IgD-negative memory B cell (primary cell): Measurements from ENCODE around the gene CPAMD8. TPM values are rescaled to one million over a fixed set of nuclear protein-coding genes. Genes with fewer than 3 reads are reported as not detected.
"Not testable (repeated sequence)": the region's sequence is repeated elsewhere in the genome, so short reads cannot be mapped to it uniquely, and the experiment has no call there.

ENCODE experiments used
- H3K27ac Mint-ChIP-seq, 3 donors: one replicate each; pipeline ENCODE4 v1.8.0; 2020 to 2022; ENCODE audit warnings: mild to moderate bottlenecking in 3 of 3, mixed read lengths in 3 of 3, moderate library complexity in 1 of 3
- H3K27me3 Mint-ChIP-seq: one replicate; pipeline ENCODE4 v1.8.0; 2021; ENCODE audit warnings: mixed read lengths
- H3K36me3 Mint-ChIP-seq: one replicate; pipeline ENCODE4 v1.8.0; 2020; ENCODE audit warnings: mild to moderate bottlenecking, mixed read lengths
- H3K4me1 Mint-ChIP-seq, 3 donors: one replicate each; pipeline ENCODE4 v1.8.0; 2020 to 2022; ENCODE audit warnings: mixed read lengths in 3 of 3, mild to moderate bottlenecking in 1 of 3
- H3K4me3 Mint-ChIP-seq, 4 donors: one replicate each; pipeline ENCODE4 v1.8.0; 2020 to 2022; ENCODE audit warnings: mild to moderate bottlenecking in 4 of 4, mixed read lengths in 4 of 4, moderate library complexity in 3 of 4
- H3K9me3 Mint-ChIP-seq, 3 donors: one replicate each; pipeline ENCODE4 v1.8.0; 2020 to 2021; ENCODE audit warnings: mixed read lengths in 3 of 3, mild to moderate bottlenecking in 1 of 3
- polyA plus RNA-seq: library from polyadenylated mRNA; unstranded; fragments of 300-500 nt; fragmentation: Illumina TruSeq; gene quantifications from one replicate; pipeline ENCODE4 v1.2.3, GENCODE V29; 2021

CPAMD8 gene
- polyA plus RNA-seq, 1 donor from 2014 or later: 5.1 TPM

DNA sequence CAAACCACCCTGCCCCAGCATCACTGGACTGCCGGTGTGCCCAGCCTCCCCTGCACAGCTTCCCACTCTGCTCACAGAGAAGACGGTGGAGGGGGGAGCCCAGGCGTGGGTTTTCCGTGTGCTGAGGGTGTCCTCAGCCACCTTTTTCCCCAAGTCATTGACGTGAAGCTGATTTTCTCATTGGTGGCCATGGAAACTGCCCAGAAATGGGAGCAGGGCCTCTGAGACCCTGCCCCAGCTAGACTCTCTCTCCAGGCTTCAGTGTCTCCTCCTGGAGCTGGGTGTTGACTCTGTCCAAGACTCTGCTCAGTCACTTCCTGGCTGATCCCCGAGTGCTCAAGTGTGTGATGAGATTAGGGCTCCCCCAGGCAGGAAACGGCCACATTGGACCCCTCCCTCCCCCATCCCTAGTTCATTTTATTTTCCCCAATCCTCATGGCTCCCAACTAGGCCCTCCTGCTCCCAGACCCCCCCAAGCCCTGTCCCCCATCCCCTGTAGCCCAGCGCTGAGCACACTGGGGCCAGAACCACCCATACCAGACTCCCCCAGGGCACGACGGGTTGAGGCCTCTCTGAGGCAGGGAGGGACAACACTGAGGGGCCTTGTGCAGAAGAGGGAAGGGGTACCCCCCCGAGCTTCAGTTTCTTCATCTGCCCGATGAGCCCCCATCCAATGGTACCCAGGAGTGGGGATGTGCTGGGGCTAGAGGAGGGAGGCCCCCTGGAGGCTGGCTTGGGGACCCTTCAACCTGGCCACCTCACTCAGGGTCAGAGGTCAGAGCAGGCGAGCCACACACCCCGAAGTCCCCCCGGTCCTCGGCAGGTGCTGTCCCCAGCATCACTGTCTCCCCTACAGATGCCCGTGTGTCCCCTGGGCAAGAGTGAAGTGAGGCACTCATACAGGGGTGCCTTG, 139.0 kb downstream of the CPAMD8 start:
- peak overlapping the region in 1 of 3 donors; percentile 50 for H3K27ac Mint-ChIP-seq

DNA sequence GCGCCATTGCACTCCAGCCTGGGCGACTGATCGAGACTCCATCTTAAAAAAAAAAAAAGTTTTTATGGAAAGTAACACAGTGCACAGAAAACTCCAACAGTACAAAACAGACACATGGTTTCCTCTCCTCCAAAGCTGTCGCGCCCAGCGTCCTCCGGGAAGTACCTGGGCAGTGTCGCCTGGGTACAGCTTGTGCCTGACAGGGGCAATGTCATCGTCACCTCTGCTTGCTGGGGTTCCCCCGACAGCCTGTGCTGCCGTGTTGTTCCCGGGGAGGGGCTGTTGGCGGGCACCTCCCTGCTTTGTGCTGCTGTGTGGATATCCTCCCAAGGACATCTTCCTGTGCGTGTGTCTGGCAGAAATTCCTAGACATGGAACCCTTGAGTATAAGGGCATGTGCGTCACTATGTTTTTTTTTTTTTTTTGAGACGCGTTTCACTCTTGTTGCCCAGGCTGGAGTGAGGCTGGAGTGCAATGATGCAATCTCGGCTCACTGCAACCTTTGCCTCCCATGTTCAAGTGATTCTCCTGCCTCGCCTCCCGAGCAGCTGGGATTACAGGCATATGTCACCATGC, 140.2 kb downstream of the CPAMD8 start:
- H3K36me3 Mint-ChIP-seq: peaks cover 5% of the 10 kb centered on the region
- H3K9me3 Mint-ChIP-seq: peaks cover 8 to 15% (median 14%) of the 10 kb centered on the region in 3 donors
- H3K4me1 Mint-ChIP-seq: peaks cover 9 to 10% (median 9%) of the 10 kb centered on the region in 3 donors
- peaks cover 3% of the 10 kb centered on the region for H3K27me3 Mint-ChIP-seq
- H3K4me3 Mint-ChIP-seq: no peak overlapping the region
- peak overlapping the region in 1 of 3 donors; percentile 50 for H3K27ac Mint-ChIP-seq

More for the DNA sequence above, 139.0 kb downstream of the CPAMD8 start:
- peaks cover 3% of the 10 kb centered on the region for H3K27me3 Mint-ChIP-seq
- peaks cover 3% of the 10 kb centered on the region for H3K36me3 Mint-ChIP-seq
- peaks cover 4 to 7% (median 5%) of the 10 kb centered on the region in 3 donors for H3K9me3 Mint-ChIP-seq
- H3K4me3 Mint-ChIP-seq: no peak overlapping the region
- H3K4me1 Mint-ChIP-seq: peaks cover 6 to 15% (median 15%) of the 10 kb centered on the region in 3 donors

DNA sequence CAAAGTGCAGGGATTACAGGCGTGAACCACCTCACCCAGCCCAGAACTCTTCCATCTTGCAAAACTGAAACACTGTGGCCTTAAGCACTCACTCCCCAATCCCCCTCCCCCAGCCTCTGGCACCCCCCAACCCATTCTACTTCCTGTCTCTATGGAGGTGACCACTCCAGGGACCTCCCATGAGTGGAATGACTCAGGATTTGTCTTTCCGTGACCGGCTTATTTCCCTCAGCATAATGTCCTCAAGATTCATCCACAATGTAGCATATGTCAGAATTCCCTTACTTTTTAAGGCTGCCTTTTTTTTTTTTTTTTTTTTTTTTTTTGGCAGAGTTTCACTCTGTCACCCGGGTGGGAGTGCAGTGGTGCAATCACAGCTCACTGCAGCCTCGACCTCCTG, 141.4 kb downstream of the CPAMD8 start:
- peaks cover 4 to 10% (median 5%) of the 10 kb centered on the region in 3 donors for H3K4me1 Mint-ChIP-seq
- H3K4me3 Mint-ChIP-seq: peak overlapping the region in 1 of 4 donors; percentile 68
- H3K27me3 Mint-ChIP-seq: peaks cover 3% of the 10 kb centered on the region
- H3K9me3 Mint-ChIP-seq: peaks cover 8 to 23% (median 17%) of the 10 kb centered on the region in 3 donors
- peaks cover 9% of the 10 kb centered on the region for H3K36me3 Mint-ChIP-seq
- no peak overlapping the region for H3K27ac Mint-ChIP-seq

DNA sequence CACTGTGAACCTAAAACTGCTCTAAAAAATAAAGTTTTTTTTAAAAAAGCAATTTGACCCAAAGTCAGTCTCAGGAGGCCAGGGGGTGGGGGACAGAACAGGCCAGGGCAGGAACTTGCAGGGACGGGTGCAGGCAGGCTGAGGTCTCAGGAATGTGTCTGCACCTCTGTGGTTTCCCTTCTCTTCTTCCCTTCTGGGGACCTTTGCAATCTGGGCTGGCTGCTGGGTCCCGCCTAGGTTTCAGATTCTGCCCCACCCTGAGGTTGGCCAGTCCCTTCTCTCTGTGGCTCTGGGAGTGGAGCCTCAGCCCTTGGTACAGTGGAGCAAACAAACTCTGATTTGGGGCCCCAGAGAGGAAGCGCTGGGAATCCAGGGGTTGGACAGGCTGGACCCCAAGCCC, 143.1 kb downstream of the CPAMD8 start:
- Mint-ChIP-seq H3K27ac (no peak overlapping the region), H3K9me3 (peaks cover 8 to 25% (median 17%) of the 10 kb centered on the region in 3 donors), H3K36me3 (peaks cover 13% of the 10 kb centered on the region), H3K4me3 (peak overlapping the region in 1 of 4 donors; percentile 27), H3K4me1 (peaks cover 4 to 5% (median 4%) of the 10 kb centered on the region in 3 donors), H3K27me3 (no peaks in the 10 kb centered on the region)

DNA sequence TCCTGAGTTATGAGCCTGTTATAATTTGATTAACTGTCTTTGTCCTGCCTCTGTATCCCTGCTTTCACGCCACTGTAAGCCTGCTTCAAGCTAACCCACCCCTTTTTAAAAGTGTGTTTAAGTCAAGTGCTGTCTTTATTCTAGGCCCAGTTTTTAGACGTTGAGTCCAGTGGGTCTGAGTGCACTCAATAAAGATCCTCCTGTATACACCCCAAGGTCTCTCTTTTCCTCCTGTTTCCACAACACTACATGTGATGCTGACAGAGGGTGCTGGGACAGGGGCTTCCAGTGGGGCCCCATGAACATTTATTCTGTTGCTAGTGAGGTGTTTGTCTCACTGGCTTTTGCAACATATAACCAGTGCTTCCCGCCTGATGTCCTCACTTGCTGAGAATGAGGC, 144.5 kb downstream of the CPAMD8 start:
- H3K27ac Mint-ChIP-seq: peak overlapping the region in 1 of 3 donors; percentile 23
- H3K36me3 Mint-ChIP-seq: peaks cover 13% of the 10 kb centered on the region
- H3K27me3 Mint-ChIP-seq: no peaks in the 10 kb centered on the region
- H3K4me1 Mint-ChIP-seq: peaks cover 3 to 4% (median 4%) of the 10 kb centered on the region in 3 donors
- peaks cover 8 to 25% (median 17%) of the 10 kb centered on the region in 3 donors for H3K9me3 Mint-ChIP-seq
- H3K4me3 Mint-ChIP-seq: no peak overlapping the region

DNA sequence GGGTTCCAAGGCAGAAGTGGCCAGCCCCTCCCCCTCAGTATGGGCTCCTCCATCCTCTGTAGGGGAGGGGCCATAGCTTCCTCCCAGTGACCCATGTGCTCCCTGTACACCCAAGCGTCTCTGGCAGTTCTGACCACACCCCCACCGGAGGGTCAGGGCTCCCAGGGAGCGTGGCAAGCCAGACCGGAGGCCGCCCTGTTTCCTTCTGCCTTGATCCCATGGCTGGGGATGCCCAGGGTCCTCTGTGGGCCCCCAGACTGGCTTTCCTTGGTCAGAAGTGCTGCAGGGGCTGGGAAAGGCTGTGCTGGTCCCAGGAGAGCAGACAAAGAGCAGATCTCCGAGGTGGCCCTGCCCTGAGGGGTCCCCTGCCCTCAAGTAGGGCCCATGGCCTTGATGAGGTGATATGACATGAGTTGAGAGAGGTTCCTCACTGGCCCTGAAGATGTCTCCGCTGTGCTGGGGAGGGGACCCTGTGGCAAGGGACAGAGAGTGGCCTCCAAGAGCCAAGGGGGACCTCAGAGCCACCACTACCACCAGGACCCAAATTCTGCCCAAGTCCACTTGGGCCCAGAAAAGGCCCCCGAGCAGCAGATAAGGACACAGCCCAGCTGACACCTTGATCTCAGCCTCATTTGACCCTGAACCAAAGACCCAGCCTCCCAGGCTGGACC, 145.6 kb downstream of the CPAMD8 start:
- H3K4me3 Mint-ChIP-seq: peak overlapping the region in 1 of 4 donors; percentile 49
- peaks cover 13% of the 10 kb centered on the region for H3K36me3 Mint-ChIP-seq
- no peak overlapping the region for H3K27ac Mint-ChIP-seq
- peaks cover 8 to 25% (median 17%) of the 10 kb centered on the region in 3 donors for H3K9me3 Mint-ChIP-seq
- peaks cover 4 to 5% (median 4%) of the 10 kb centered on the region in 3 donors for H3K4me1 Mint-ChIP-seq
- H3K27me3 Mint-ChIP-seq: no peaks in the 10 kb centered on the region

DNA sequence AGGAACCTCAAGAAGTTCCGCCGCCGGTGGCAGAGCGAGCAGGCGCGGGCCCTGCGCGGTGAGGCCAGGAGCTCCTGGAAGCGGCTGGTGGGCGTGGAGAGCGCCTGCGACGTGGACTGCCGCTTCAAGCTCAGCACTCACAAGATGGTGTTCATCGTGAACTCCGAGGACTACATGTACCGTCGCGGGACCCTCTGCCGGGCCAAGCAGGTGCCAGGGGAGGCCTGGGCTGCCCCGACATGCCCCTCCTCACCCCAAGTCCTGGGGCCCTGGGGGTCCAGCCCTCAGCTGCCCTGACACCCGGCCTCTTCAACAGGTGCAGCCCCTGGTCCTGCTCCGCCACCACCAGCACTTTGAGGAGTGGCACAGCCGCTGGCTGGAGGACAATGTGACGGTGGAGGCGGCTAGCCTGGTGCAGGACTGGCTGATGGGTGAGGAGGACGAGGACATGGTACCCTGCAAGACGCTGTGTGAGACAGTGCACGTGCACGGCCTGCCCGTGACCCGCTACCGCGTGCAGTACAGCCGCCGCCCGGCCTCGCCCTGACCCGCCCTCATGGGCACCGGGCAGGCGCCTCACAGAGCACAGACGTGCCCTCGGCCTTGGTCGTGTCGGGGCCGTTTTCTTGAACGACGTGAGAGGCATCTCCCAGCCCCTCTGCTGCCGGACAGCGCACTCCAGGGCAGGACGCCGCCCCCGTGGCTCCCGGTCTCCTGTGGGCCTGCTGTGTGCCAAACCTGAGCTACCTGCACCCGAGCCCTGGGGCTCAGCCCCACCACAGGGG, 148.2 kb downstream of the CPAMD8 start:
- H3K27ac Mint-ChIP-seq: no peak overlapping the region
- H3K4me3 Mint-ChIP-seq: peak overlapping the region in 2 of 4 donors; percentile 33 to 45
- peaks cover 4 to 22% (median 16%) of the 10 kb centered on the region in 3 donors for H3K4me1 Mint-ChIP-seq
- peaks cover 8 to 24% (median 23%) of the 10 kb centered on the region in 3 donors for H3K9me3 Mint-ChIP-seq
- no peaks in the 10 kb centered on the region for H3K27me3 Mint-ChIP-seq
- H3K36me3 Mint-ChIP-seq: peaks cover 22% of the 10 kb centered on the region

DNA sequence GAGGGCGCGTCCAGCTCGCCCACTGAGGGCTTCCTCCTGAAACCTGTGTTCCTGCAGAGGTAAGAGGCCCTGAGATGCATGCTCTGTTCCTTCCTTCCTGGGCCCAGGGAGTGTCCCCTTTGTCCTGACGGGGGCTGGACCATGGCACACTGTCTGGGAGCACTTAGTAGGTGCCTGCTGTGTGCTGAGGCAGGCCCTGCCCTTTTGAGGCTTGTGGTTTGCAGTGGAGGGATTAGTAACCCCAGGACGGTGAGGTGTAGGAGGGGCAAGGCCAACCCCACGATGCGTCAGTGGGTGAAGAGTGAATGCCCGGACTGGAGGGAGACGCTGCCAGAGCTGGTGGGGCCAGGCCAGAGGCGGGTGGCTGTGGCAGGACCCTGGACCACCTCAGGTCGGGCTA, 149.0 kb downstream of the CPAMD8 start:
- H3K4me1 Mint-ChIP-seq: peaks cover 4 to 19% (median 16%) of the 10 kb centered on the region in 3 donors
- no peak overlapping the region for H3K27ac Mint-ChIP-seq
- no peak overlapping the region for H3K4me3 Mint-ChIP-seq
- peaks cover 4 to 18% (median 18%) of the 10 kb centered on the region in 3 donors for H3K9me3 Mint-ChIP-seq
- no peaks in the 10 kb centered on the region for H3K27me3 Mint-ChIP-seq
- peaks cover 19% of the 10 kb centered on the region for H3K36me3 Mint-ChIP-seq

DNA sequence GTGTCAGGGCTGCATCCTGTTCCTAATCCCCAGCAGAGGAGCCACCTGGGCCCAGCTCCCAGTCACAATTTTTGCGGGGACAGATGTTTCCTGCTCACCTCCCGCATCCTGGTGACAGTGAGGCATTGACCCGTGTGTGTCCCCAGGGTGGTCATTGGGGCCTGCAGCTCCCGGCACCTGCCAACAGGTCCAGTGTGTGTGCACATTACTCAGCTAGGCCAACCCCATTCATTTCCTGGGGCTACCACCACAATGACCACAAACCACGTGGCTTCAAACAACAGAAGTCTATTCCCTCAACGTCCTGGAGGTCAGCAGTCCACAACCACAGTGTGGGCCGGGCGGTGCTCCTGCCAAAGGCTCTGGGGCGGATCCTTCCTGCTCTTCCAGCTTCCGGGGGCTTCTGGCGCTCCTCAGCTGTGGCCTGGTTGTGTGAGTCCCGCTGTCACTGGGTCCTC, 149.7 kb downstream of the CPAMD8 start:
- Mint-ChIP-seq H3K27ac (peak overlapping the region in 1 of 3 donors; percentile 62), H3K36me3 (peaks cover 19% of the 10 kb centered on the region), H3K27me3 (no peaks in the 10 kb centered on the region), H3K4me3 (peak overlapping the region in 1 of 4 donors; percentile 23), H3K9me3 (peaks cover 0 to 11% (median 11%) of the 10 kb centered on the region in 3 donors), H3K4me1 (peaks cover under 1 to 19% (median 16%) of the 10 kb centered on the region in 3 donors)

DNA sequence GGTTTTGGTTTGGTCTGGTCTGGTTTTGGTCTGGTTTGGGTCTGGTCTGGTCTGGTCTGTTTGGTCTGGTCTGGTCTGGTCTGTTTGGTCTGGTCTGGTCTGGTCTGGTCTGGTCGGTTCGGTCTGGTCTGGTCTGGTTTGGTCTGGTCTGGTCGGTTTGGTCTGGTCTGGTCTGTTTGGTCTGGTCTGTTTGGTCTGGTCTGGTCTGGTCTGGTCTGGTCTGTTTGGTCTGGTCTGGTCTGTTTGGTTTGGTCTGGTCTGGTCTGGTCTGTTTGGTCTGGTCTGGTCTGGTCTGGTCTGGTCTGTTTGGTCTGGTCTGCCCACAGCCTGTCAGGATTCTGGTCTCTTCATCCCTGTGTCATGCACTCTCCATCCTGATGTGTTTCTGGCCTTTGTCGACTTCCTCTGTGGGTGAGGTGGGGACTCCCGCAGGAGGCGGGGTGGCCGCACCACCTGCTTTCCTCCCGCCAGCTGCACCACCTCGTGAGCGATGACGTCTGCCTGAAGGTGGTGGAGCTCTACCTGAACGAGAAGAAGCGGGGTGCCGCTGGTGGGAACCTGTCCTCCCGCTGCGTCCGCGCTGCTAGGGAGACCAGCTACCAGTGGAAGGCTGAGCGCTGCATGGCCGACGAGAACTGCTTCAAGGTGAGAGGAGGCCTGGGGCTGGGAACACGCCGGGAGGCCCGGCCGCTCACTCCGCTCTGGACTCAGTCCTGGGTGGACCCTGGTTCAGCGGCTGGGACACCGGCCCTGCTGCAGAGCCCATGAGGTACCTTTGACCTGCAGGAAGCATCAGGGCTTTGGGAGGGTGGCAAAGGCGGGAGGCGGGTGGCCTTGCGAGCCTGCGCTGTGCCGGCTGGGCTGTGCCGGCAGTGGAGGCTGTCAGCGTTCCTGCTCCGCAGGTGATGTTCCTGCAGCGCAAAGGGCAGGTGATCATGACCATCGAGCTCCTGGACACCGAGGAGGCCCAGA, 150.7 kb downstream of the CPAMD8 start:
- Mint-ChIP-seq H3K36me3 (peaks cover 18% of the 10 kb centered on the region), H3K9me3 (peaks cover 0 to 9% (median 6%) of the 10 kb centered on the region in 3 donors), H3K4me3 (peak overlapping the region in 2 of 4 donors; percentile 62 to 82), H3K27me3 (no peaks in the 10 kb centered on the region), H3K27ac (peak overlapping the region; percentile 71 to 92 (median 91)), H3K4me1 (peaks cover 0 to 19% (median 16%) of the 10 kb centered on the region in 3 donors)

DNA sequence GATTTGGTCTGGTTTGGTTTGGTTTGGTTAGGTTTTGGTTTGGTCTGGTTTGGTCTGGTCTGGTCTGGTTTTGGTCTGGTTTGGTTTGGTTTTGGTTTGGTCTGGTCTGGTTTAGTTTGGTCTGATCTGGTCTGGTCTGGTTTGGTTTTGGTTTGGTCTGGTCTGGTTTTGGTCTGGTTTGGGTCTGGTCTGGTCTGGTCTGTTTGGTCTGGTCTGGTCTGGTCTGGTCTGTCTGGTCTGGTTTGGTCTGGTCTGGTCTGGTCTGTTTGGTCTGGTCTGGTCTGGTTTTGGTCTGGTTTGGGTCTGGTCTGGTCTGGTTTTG, 151.7 kb downstream of the CPAMD8 start:
- H3K27me3 Mint-ChIP-seq, H3K9me3 Mint-ChIP-seq: not testable (repeated sequence)
- H3K4me3 Mint-ChIP-seq: peak overlapping the region in 1 of 4 donors; percentile 91
- H3K36me3 Mint-ChIP-seq: peaks cover 12% of the 10 kb centered on the region
- H3K4me1 Mint-ChIP-seq: peaks cover 0 to 19% (median 14%) of the 10 kb centered on the region in 3 donors
- peak overlapping the region in 2 of 3 donors; percentile 6 to 97 for H3K27ac Mint-ChIP-seq

DNA sequence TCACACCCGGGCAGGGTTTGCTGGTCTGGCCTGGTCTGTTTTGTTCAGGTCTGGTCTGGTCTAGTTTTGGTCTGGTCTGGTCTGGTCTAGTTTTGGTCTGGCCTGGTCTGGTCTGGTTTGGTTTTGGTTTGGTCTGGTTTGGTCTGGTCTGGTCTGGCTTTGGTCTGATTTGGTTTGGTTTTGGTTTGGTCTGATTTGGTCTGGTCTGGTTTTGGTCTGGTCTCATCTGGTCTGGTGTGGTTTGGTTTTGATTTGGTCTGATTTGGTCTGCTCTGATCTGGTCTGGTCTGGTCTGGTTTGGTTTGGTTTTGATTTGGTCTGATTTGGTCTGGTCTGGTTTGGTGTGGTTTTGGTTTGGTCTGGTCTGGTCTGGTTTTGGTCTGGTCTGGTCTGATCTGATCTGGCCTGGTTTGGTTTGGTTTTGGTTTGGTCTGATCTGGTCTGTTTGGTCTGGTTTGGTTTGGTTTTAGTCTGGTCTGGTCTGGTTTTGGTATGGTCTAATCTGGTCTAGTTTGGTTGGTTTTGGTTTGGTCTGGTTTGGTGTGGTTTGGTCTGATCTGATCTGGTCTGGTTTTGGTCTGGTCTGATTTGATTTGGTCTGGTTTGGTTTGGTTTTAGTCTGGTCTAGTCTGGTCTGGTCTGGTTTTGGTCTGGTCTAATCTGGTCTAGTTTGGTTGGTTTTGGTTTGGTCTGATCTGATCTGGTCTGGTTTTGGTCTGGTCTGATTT, 152.2 kb downstream of the CPAMD8 start:
- Mint-ChIP-seq H3K36me3 (peaks cover 12% of the 10 kb centered on the region), H3K27ac (peak overlapping the region; percentile 6 to 97 (median 87)), H3K4me3 (peak overlapping the region in 2 of 4 donors; percentile 15 to 91), H3K9me3 (peaks cover 0 to 6% (median 0%) of the 10 kb centered on the region in 3 donors), H3K27me3 (no peaks in the 10 kb centered on the region), H3K4me1 (peaks cover 0 to 19% (median 14%) of the 10 kb centered on the region in 3 donors)
